ENCODE results near the gene ROBO2.

ROBO2 gene

GRCh38 chr3:77414881-77415280, 375.0 kb downstream of the ROBO2 start:
- no peak for DNase-seq (ENCODE audit: low spot score)

GRCh38 chr3:77420336-77420735, 380.4 kb downstream of the ROBO2 start:
- DNase-seq (ENCODE audit: low spot score), result no peak

- no peak for DNase-seq (ENCODE audit: low spot score)
These were observed 382.0 kb downstream of the ROBO2 start for GRCh38 chr3:77421916-77422315.

- DNase-seq (ENCODE audit: low spot score), result no peak
These were observed 386.6 kb downstream of the ROBO2 start for GRCh38 chr3:77426531-77426930.

GRCh38 chr3:77427528-77427927, 387.6 kb downstream of the ROBO2 start:
- DNase-seq (ENCODE audit: low spot score), result no peak

GRCh38 chr3:77436908-77437307, 397.0 kb downstream of the ROBO2 start:
- DNase-seq (ENCODE audit: low spot score), result no peak

GRCh38 chr3:77446084-77446483, 406.2 kb downstream of the ROBO2 start:
- DNase-seq (ENCODE audit: low spot score), result no peak

GRCh38 chr3:77446761-77447160, 406.9 kb downstream of the ROBO2 start:
- no peak for DNase-seq (ENCODE audit: low spot score)

GRCh38 chr3:77449459-77450350, 409.8 kb downstream of the ROBO2 start:
- no peak for DNase-seq (ENCODE audit: low spot score)

GRCh38 chr3:77456431-77456830, 416.5 kb downstream of the ROBO2 start:
- no peak for DNase-seq (ENCODE audit: low spot score)

- no peak for DNase-seq (ENCODE audit: low spot score)
These were observed 417.0 kb downstream of the ROBO2 start for GRCh38 chr3:77456906-77457305.

GRCh38 chr3:77459926-77460325, 420.0 kb downstream of the ROBO2 start:
- no peak for DNase-seq (ENCODE audit: low spot score)

- no peak for DNase-seq (ENCODE audit: low spot score)
These were observed 420.4 kb downstream of the ROBO2 start for GRCh38 chr3:77460326-77460725.

- DNase-seq (ENCODE audit: low spot score), result no peak
These were observed 423.1 kb downstream of the ROBO2 start for GRCh38 chr3:77462951-77463350.

GRCh38 chr3:77464111-77464688, 424.3 kb downstream of the ROBO2 start:
- DNase-seq (ENCODE audit: low spot score), result no peak

- no peak for DNase-seq (ENCODE audit: low spot score)
These were observed 426.7 kb downstream of the ROBO2 start for GRCh38 chr3:77466562-77467115.

GRCh38 chr3:77467702-77468625, 428.1 kb downstream of the ROBO2 start:
- no peak for DNase-seq (ENCODE audit: low spot score)

- no peak for DNase-seq (ENCODE audit: low spot score)
These were observed 428.7 kb downstream of the ROBO2 start for GRCh38 chr3:77468626-77469020.

- DNase-seq (ENCODE audit: low spot score), result no peak
These were observed 435.6 kb downstream of the ROBO2 start for GRCh38 chr3:77475507-77475906.

- DNase-seq (ENCODE audit: low spot score), result no peak
These were observed 439.1 kb downstream of the ROBO2 start for GRCh38 chr3:77479021-77479420.

GRCh38 chr3:77489216-77489615, 449.3 kb downstream of the ROBO2 start:
- no peak for DNase-seq (ENCODE audit: low spot score)

- DNase-seq (ENCODE audit: low spot score), result no peak
These were observed 452.1 kb downstream of the ROBO2 start for GRCh38 chr3:77491961-77492360.

Data from kidney capillary endothelial cell (primary cell).